ENCODE results near the gene CYFIP1. TPM values are rescaled to one million over a fixed set of nuclear protein-coding genes. Genes with fewer than 3 reads are reported as not detected.

The CYFIP1 gene
- polyA plus RNA-seq, 2 of the 4 experiments (the other 2 are of a cell fraction) = 68.2 to 69.4 TPM

DNA sequence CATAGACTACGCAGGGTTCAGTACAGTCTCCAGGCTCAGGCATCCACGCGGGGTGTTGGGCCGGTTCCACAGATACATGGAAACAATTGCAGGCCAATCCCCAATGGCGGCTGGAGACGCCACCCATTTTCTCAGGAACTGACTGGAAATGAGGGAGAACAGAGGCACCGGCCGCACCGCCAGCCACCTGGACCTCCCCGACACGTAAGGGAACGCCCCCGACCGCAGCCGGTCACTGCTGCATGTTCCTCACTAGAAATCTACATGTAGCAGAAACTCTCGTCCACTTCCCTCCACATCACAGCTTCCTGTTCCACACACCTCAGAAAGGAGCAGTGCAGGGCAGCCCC lies 29.2 kb downstream of the CYFIP1 start:
- no peak overlapping the region for H3K4me2 ChIP-seq
- H3K4me1 ChIP-seq = no peaks in the 10 kb centered on the region
- CTCF ChIA-PET = no interaction called here
- POLR2A ChIA-PET = no interaction called here
- H3K4me3 ChIP-seq = no peak overlapping the region
- 96% methylated on average over 16 of the region's 16 CpGs for WGBS (ENCODE audit: missing lambda C conversion rate)
- no peaks in the 10 kb centered on the region for H3K9me3 ChIP-seq
- ATAC-seq (no peak), DNase-seq (ENCODE audit: low read depth in 1 of 2, low spot score in 1 of 2) (no peak), FAIRE-seq (no peak)
- TF ChIP-seq NFE2L2 (conservative IDR thresholded peaks at IDR 0.05; ENCODE audit: low read length) (no peak), TP53 (CRISPR knock-in tag; IDR thresholded peaks at IDR 0.05) (no peak), EP300 (IDR thresholded peaks at IDR 0.05) (no peak), RARB (CRISPR knock-in tag; IDR thresholded peaks at IDR 0.05) (no peak), CEBPB (IDR thresholded peaks at IDR 0.05) (no peak), CBX2 (IDR thresholded peaks at IDR 0.05; ENCODE audit: borderline replicate concordance, low read depth) (no peak), PHF8 (IDR thresholded peaks at IDR 0.05; ENCODE audit: borderline replicate concordance, low read depth) (no peak), EHMT2 (IDR thresholded peaks at IDR 0.05; ENCODE audit: low read depth) (no peak), HOXB5 (CRISPR knock-in tag; IDR thresholded peaks at IDR 0.05) (no peak), ESRRA (IDR thresholded peaks at IDR 0.05; ENCODE audit: borderline replicate concordance, low read length) (no peak), RAD21 (conservative IDR thresholded peaks at IDR 0.05 in 1 of 2, IDR thresholded peaks at IDR 0.05 in 1 of 2) (no peak)
- H3K27ac ChIP-seq = peak overlapping the region in 1 of 2 experiments; percentile 28; a peak in 1 of 6 replicates

DNA sequence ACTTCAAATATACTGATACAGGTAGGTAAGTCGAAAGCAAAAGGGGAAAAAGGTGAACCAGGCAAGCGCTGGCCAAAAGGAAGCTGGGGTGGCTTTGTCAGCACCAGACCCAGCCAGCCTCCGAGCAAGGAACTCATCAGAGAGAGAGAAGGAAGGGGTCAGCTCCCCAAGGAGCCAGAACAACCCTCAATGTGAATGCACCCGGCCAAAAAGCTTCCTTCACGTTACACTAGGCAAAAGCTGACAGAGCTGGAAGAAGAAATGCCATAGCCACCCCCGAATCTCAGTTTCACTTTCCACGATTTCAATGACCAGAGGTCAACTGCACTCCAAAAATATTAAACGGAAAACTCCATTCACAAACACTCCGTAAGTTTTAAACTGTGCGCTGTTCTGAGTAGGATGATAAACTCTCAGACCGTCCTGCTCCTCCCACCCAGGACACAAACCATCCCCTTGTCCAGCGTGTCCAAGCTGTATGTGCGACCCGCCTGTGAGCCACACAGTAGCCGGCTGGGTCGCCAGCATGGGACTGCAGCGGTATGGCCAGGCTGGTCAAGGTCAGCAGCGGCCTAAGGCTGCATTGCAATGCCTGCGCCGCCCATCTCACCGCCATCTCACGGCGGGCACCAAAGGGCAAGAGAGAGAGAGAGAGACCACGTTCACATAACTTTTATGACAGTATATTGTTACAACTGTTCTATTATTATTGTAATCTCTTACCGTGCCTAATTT lies 29.7 kb downstream of the CYFIP1 start:
- no peak overlapping the region for H3K27ac ChIP-seq
- no peak for ATAC-seq
- H3K4me2 ChIP-seq = no peak overlapping the region
- TF ChIP-seq MAFK (IDR thresholded peaks at IDR 0.05; ENCODE audit: partially characterized antibody) (no peak), MYC (IDR thresholded peaks at IDR 0.05; ENCODE audit: borderline replicate concordance, low read length) (no peak)
- WGBS (ENCODE audit: missing lambda C conversion rate) = 91% methylated on average over 25 of the region's 25 CpGs
- ChIA-PET CTCF (interaction anchor here (1.6 to 2.2 kb wide), 2 partner anchors 10 to 14 kb away, joined by 7 to 8 read pairs; no protein-coding TSS in a partner anchor), POLR2A (no interaction called here)
- no peak overlapping the region for H3K4me3 ChIP-seq
- FAIRE-seq = no peak
- H3K4me1 ChIP-seq = no peaks in the 10 kb centered on the region
- H3K9me3 ChIP-seq = no peaks in the 10 kb centered on the region
- no peak for DNase-seq (ENCODE audit: low read depth in 1 of 2, low spot score in 1 of 2)

DNA sequence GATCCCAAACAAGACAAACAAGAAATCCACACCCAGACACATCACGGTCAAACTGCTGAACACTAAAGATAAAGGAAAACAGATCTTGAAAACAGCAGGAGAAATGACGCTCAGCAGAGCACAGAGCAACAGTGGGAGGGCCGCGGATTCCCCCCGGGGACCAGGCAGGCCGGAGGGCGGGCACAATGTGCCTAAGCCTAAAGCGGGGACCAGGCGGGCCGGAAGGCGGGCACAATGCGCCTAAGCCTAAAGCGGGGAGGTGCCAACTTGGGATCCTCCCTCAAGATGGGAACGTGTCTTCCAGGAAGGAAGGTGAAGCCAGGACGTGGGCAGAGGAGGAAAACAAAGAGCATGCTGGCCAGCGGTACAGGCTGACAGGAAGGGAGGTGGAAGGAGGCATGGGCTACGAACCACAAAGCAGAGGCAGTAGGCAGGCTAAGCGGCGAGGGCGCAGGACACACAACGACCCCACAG lies 31.1 kb downstream of the CYFIP1 start:
- TF ChIP-seq, protein P1, sequence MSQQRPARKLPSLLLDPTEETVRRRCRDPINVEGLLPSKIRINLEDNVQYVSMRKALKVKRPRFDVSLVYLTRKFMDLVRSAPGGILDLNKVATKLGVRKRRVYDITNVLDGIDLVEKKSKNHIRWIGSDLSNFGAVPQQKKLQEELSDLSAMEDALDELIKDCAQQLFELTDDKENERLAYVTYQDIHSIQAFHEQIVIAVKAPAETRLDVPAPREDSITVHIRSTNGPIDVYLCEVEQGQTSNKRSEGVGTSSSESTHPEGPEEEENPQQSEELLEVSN (IDR thresholded peaks at IDR 0.05; ENCODE audit: borderline replicate concordance, low read depth) = no peak
- TF ChIP-seq TP53 (CRISPR knock-in tag; IDR thresholded peaks at IDR 0.05) (no peak), RAD21 (conservative IDR thresholded peaks at IDR 0.05 in 1 of 2, IDR thresholded peaks at IDR 0.05 in 1 of 2) (no peak), ZC3H11A (IDR thresholded peaks at IDR 0.05) (no peak), NFE2L2 (conservative IDR thresholded peaks at IDR 0.05; ENCODE audit: low read length) (no peak), PHF8 (IDR thresholded peaks at IDR 0.05; ENCODE audit: borderline replicate concordance, low read depth) (no peak), CBX2 (IDR thresholded peaks at IDR 0.05; ENCODE audit: borderline replicate concordance, low read depth) (no peak)
- Histone ChIP-seq H3K9me3 (no peaks in the 10 kb centered on the region), H3K4me1 (no peaks in the 10 kb centered on the region), H3K27ac (no peak overlapping the region), H3K4me2 (no peak overlapping the region), H3K4me3 (no peak overlapping the region)
- DNase-seq (ENCODE audit: low read depth in 1 of 2, low spot score in 1 of 2) (no peak), FAIRE-seq (no peak), ATAC-seq (no peak)
- POLR2A ChIA-PET = no interaction called here
- 94% methylated on average over 21 of the region's 21 CpGs for WGBS (ENCODE audit: missing lambda C conversion rate)
- CTCF ChIA-PET = interaction anchor here (1.0 to 2.2 kb wide), 3 partner anchors 10 to 15 kb away, joined by 3 to 8 read pairs (median 7); no protein-coding TSS in a partner anchor

DNA sequence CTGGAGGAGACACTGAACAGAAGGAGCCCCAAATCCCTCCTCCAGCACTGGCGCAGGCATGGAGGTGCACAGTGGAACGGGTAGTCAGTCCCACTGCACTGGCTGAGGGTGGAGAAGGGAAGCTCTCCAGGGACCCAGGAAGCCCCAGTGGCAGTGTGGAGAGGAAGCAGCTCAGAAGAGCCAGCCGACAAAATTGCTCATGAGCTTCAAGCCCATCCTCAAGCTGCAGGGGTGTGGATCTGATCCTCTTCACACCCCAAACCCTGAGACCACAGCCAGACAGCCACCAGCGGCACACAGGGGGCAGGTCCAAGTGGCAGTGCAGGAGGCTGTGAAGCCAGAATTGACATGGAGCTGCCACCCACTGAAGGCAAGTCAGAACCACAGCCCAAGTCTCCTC lies 32.1 kb downstream of the CYFIP1 start:
- POLR2A ChIA-PET = no interaction called here
- 84% methylated on average over 4 of the region's 4 CpGs for WGBS (ENCODE audit: missing lambda C conversion rate)
- CTCF ChIA-PET = interaction anchor here (0.9 to 1.2 kb wide), 4 partner anchors 9 to 16 kb away, joined by 3 read pairs; no protein-coding TSS in a partner anchor
- TF ChIP-seq RAD21 (conservative IDR thresholded peaks at IDR 0.05 in 1 of 2, IDR thresholded peaks at IDR 0.05 in 1 of 2) (no peak), RCOR1 (IDR thresholded peaks at IDR 0.05; ENCODE audit: low read depth, low read length) (no peak), KDM5A (IDR thresholded peaks at IDR 0.05) (no peak), FOXS1 (CRISPR knock-in tag; IDR thresholded peaks at IDR 0.05) (no peak), POLR2AphosphoS2 (conservative IDR thresholded peaks at IDR 0.05; ENCODE audit: low read length) (no peak), TP53 (CRISPR knock-in tag; IDR thresholded peaks at IDR 0.05) (no peak), TFCP2L1 (CRISPR knock-in tag; IDR thresholded peaks at IDR 0.05) (no peak), GATA3 (IDR thresholded peaks at IDR 0.05; ENCODE audit: borderline replicate concordance) (no peak), BHLHE40 (IDR thresholded peaks at IDR 0.05; ENCODE audit: low read depth, low read length) (no peak), KDM1A (IDR thresholded peaks at IDR 0.05; ENCODE audit: low read depth) (no peak), CBX8 (IDR thresholded peaks at IDR 0.05) (no peak), FOSL2 (IDR thresholded peaks at IDR 0.05) (no peak), FOSL2 (CRISPR knock-in tag; IDR thresholded peaks at IDR 0.05) (no peak)
- TF ChIP-seq, protein P2, sequence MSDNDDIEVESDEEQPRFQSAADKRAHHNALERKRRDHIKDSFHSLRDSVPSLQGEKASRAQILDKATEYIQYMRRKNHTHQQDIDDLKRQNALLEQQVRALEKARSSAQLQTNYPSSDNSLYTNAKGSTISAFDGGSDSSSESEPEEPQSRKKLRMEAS (IDR thresholded peaks at IDR 0.05) = no peak
- FAIRE-seq (no peak), DNase-seq (ENCODE audit: low read depth in 1 of 2, low spot score in 1 of 2) (no peak), ATAC-seq (peak in 1 of 2 experiments; percentile 35; a peak in 2 of 6 replicates)
- Histone ChIP-seq H3K4me3 (no peak overlapping the region), H3K9me3 (no peaks in the 10 kb centered on the region), H3K4me2 (no peak overlapping the region), H3K27ac (no peak overlapping the region), H3K4me1 (no peaks in the 10 kb centered on the region)
